H1 (cell line): ENCODE results near the gene NEB. TPM values are rescaled to one million over a fixed set of nuclear protein-coding genes. Genes with fewer than 3 reads are reported as not detected.

ENCODE experiments used
- CTCF ChIA-PET: fragments of 300-600 bp; sonication (Branson Sonifier 250); formaldehyde crosslinking; loops from one replicate; lab custom pipeline; 2021; ENCODE audit not compliant: partially characterized antibody; lab: Charles Lee
- POLR2A ChIA-PET: fragments of 300-600 bp; sonication (Branson Sonifier 250); formaldehyde crosslinking; loops from one replicate; lab custom pipeline; 2021; ENCODE audit warnings: inconsistent platforms; ENCODE audit not compliant: partially characterized antibody; lab: Charles Lee
- DNase-seq, 2 experiments: peaks; one replicate each; pipeline versions ENCODE4 v3.0.0 to v3.0.0-alpha.2; 2010 to 2022; ENCODE audit warnings: low spot score in 2 of 2, low read depth in 1 of 2, mixed read lengths in 1 of 2
- FAIRE-seq: peaks from 2 replicates; lab custom pipeline; 2011; peaks lifted over from hg19 to GRCh38; lab: Jason Lieb, UNC
- H2AFZ ChIP-seq: 2 replicates; pipeline ENCODE4 v1.8.1; 2012; ENCODE audit warnings: low read length, inconsistent platforms
- H2AK5ac ChIP-seq: 2 replicates; pipeline ENCODE4 v1.6.1; 2013; ENCODE audit warnings: low read depth, low read length
- H2BK120ac ChIP-seq: replicated peaks from 2 replicates; pipeline ENCODE3; 2013; ENCODE audit warnings: low read depth, low read length, inconsistent platforms
- H2BK12ac ChIP-seq: 2 replicates; pipeline ENCODE4 v1.6.1; 2013; ENCODE audit warnings: low read depth, low read length
- H2BK15ac ChIP-seq: 2 replicates; pipeline ENCODE4 v1.6.1; 2013; ENCODE audit warnings: low read length
- H2BK20ac ChIP-seq: 2 replicates; pipeline ENCODE4 v1.6.1; 2013; ENCODE audit warnings: low read length
- H2BK5ac ChIP-seq: 2 replicates; pipeline ENCODE4 v1.6.1; 2013; ENCODE audit warnings: low read depth, low read length
- H3K14ac ChIP-seq: 2 replicates; pipeline ENCODE4 v1.6.1; 2013; ENCODE audit warnings: inconsistent platforms; ENCODE audit not compliant: insufficient read length
- H3K18ac ChIP-seq: 2 replicates; pipeline ENCODE4 v1.6.1; 2013; ENCODE audit warnings: low read length; ENCODE audit errors: extremely low read depth
- H3K23ac ChIP-seq: 2 replicates; pipeline ENCODE4 v1.6.1; 2013; ENCODE audit warnings: inconsistent platforms; ENCODE audit not compliant: insufficient read length
- H3K23me2 ChIP-seq: 2 replicates; pipeline ENCODE4 v1.6.1; 2013; ENCODE audit warnings: low read depth, low read length
- H3K27ac ChIP-seq: 2 replicates; pipeline ENCODE4 v1.6.1; 2011; ENCODE audit warnings: low read depth, low read length, inconsistent platforms
- H3K27me3 ChIP-seq, 4 experiments: replicated peaks in 1 of 4; 1 replicate in 1 of 4; 2 replicates in 3 of 4; pipeline versions ENCODE4 v1.6.1 to v1.8.1; 2011 to 2013; ENCODE audit warnings: low read length in 3 of 4, mild to moderate bottlenecking in 3 of 4, inconsistent platforms in 2 of 4, mixed read lengths in 2 of 4, moderate library complexity in 1 of 4; ENCODE audit not compliant: control insufficient read depth in 3 of 4, insufficient read depth in 3 of 4; ENCODE audit errors: extremely low read depth in 1 of 4
- H3K36me3 ChIP-seq, 4 experiments: 2 replicates each; pipeline versions ENCODE4 v1.6.1 to v1.8.1; 2011 to 2013; ENCODE audit warnings: mild to moderate bottlenecking in 4 of 4, low read length in 3 of 4, moderate library complexity in 2 of 4, control low read depth in 1 of 4, inconsistent platforms in 1 of 4; ENCODE audit not compliant: insufficient read depth in 4 of 4, control insufficient read depth in 2 of 4
- H3K4ac ChIP-seq: replicated peaks from 2 replicates; pipeline ENCODE3; 2013; ENCODE audit warnings: low read length, low read depth, mixed read lengths, inconsistent platforms; ENCODE audit not compliant: insufficient read length
- H3K4me1 ChIP-seq, 4 experiments: replicated peaks in 1 of 4; 1 replicate in 1 of 4; 2 replicates in 3 of 4; pipeline versions ENCODE4 v1.6.1 to v1.8.1; 2011 to 2013; ENCODE audit warnings: low read length in 3 of 4, inconsistent platforms in 2 of 4, mixed read lengths in 1 of 4; ENCODE audit not compliant: insufficient read depth in 4 of 4, control insufficient read depth in 3 of 4
- H3K4me2 ChIP-seq, 2 experiments: 2 replicates each; pipeline versions ENCODE4 v1.6.1 to v1.8.1; 2011 to 2013; ENCODE audit warnings: low read depth in 2 of 2, low read length in 2 of 2, control low read depth in 1 of 2, inconsistent platforms in 1 of 2, mild to moderate bottlenecking in 1 of 2; ENCODE audit not compliant: insufficient read depth in 1 of 2
- H3K4me3 ChIP-seq, 4 experiments: fragments of 200-600, 300-600 bp in 1 of 4; sonication (generic), shearing (Covaris generic), sonication (Bioruptor Twin) in 1 of 4; 2 replicates each; pipeline versions ENCODE4 v1.5.1 to v1.8.1; 2011 to 2016; ENCODE audit warnings: low read length in 4 of 4, low read depth in 3 of 4, control low read depth in 2 of 4, inconsistent platforms in 2 of 4, mild to moderate bottlenecking in 2 of 4, mixed read lengths in 1 of 4, moderate library complexity in 1 of 4; ENCODE audit not compliant: insufficient read depth in 2 of 4; ENCODE audit errors: extremely low read depth in 1 of 4
- H3K56ac ChIP-seq: replicated peaks from 2 replicates; pipeline ENCODE3; 2013; ENCODE audit warnings: low read depth, mild to moderate bottlenecking, mixed read lengths, low read length, inconsistent platforms; ENCODE audit not compliant: insufficient read length
- H3K79me1 ChIP-seq: 2 replicates; pipeline ENCODE4 v1.6.1; 2013; ENCODE audit warnings: low read depth, low read length, control low read depth
- H3K79me2 ChIP-seq, 2 experiments: 2 replicates each; pipeline versions ENCODE4 v1.6.1 to v1.8.1; 2012 to 2013; ENCODE audit warnings: low read length in 2 of 2, mild to moderate bottlenecking in 2 of 2, inconsistent platforms in 1 of 2; ENCODE audit not compliant: insufficient read depth in 2 of 2, control insufficient read depth in 1 of 2
- H3K9ac ChIP-seq, 4 experiments: replicated peaks in 1 of 4; 1 replicate in 1 of 4; 2 replicates in 3 of 4; pipeline versions ENCODE4 v1.6.1 to v1.8.1; 2011 to 2013; ENCODE audit warnings: low read depth in 3 of 4, low read length in 3 of 4, control low read depth in 2 of 4, mild to moderate bottlenecking in 2 of 4, moderate library complexity in 2 of 4, inconsistent platforms in 1 of 4; ENCODE audit errors: extremely low read depth in 1 of 4
- H3K9me3 ChIP-seq, 2 experiments: 2 replicates each; pipeline versions ENCODE4 v1.6.1 to v1.8.1; 2012 to 2013; ENCODE audit warnings: mild to moderate bottlenecking in 2 of 2, moderate library complexity in 2 of 2, control low read depth in 1 of 2, inconsistent platforms in 1 of 2, low read depth in 1 of 2, low read length in 1 of 2, mixed read lengths in 1 of 2; ENCODE audit not compliant: insufficient read depth in 2 of 2
- H4K20me1 ChIP-seq, 2 experiments: replicated peaks in 1 of 2; 2 replicates each; pipeline versions ENCODE3 to v1.8.1; 2011 to 2013; ENCODE audit warnings: inconsistent platforms in 2 of 2, low read length in 2 of 2, mild to moderate bottlenecking in 1 of 2; ENCODE audit not compliant: insufficient read depth in 2 of 2, control insufficient read depth in 1 of 2
- H4K5ac ChIP-seq: 2 replicates; pipeline ENCODE4 v1.6.1; 2013; ENCODE audit warnings: low read length, low read depth, mixed read lengths, inconsistent platforms; ENCODE audit not compliant: insufficient read length
- H4K8ac ChIP-seq: 2 replicates; pipeline ENCODE4 v1.8.0; 2013; ENCODE audit warnings: mild to moderate bottlenecking, moderate library complexity, low read length, inconsistent platforms; ENCODE audit not compliant: insufficient read depth; ENCODE audit errors: extremely low read depth
- H4K91ac ChIP-seq: replicated peaks from 2 replicates; pipeline ENCODE3; 2013; ENCODE audit warnings: low read length, mixed read lengths, inconsistent platforms; ENCODE audit not compliant: insufficient read length
- CBX8 ChIP-seq: fragments of 300-800, 300-1000 bp; sonication (generic); IDR thresholded peaks from 2 replicates; pipeline ENCODE4 v1.7.1; 2016; ENCODE audit warnings: low read depth, low read length, borderline replicate concordance
- CHD2 ChIP-seq: IDR thresholded peaks from 2 replicates; pipeline ENCODE4 v1.6.1; 2012; ENCODE audit warnings: low read length, improper control_type of control experiment
- CREB1 ChIP-seq: IDR thresholded peaks from 2 replicates; pipeline ENCODE4 v1.6.1; 2012; ENCODE audit warnings: inconsistent platforms
- HDAC6 ChIP-seq: IDR thresholded peaks from one replicate; pipeline ENCODE4 v1.7.1; 2012; ENCODE audit warnings: low read depth, mild to moderate bottlenecking, inconsistent platforms, low read length, moderate library complexity
- JUN ChIP-seq: IDR thresholded peaks from 2 replicates; pipeline ENCODE4 v1.6.1; 2011; ENCODE audit warnings: low read depth, mild to moderate bottlenecking, improper control_type of control experiment, low read length
- RAD21 ChIP-seq, 2 experiments: IDR thresholded peaks in 1 of 2; conservative IDR thresholded peaks in 1 of 2; 2 replicates each; pipeline ENCODE4 v1.6.1; 2011; ENCODE audit warnings: low read depth in 2 of 2, low read length in 2 of 2, improper control_type of control experiment in 1 of 2, inconsistent platforms in 1 of 2, mild to moderate bottlenecking in 1 of 2, moderate library complexity in 1 of 2
- SP1 ChIP-seq: IDR thresholded peaks from 2 replicates; pipeline ENCODE4 v1.6.1; 2011; ENCODE audit warnings: low read depth, low read length
- SUZ12 ChIP-seq: fragments of 200-600 bp; sonication (generic); IDR thresholded peaks from 2 replicates; pipeline ENCODE4 v1.6.1; 2012; ENCODE audit warnings: mild to moderate bottlenecking, inconsistent platforms, low read length, moderate library complexity, mixed read lengths
- TEAD4 ChIP-seq: IDR thresholded peaks from 2 replicates; pipeline ENCODE4 v1.6.1; 2012; ENCODE audit warnings: low read depth, low read length, inconsistent platforms, mixed read lengths
- WGBS, 2 experiments: shearing (Covaris generic) in 1 of 2; methylation state at CpG; one replicate each; pipeline versions ENCODE4 v1.1.6 to v1.1.7; 2013 to 2015; ENCODE audit warnings: low lambda C conversion rate in 2 of 2, mixed read lengths in 2 of 2, inconsistent platforms in 1 of 2, low coverage in 1 of 2, missing lambda C conversion rate in 1 of 2; ENCODE audit not compliant: insufficient replicate concordance in 2 of 2, insufficient coverage in 1 of 2, insufficient read length in 1 of 2; ENCODE audit errors: extremely low coverage in 1 of 2, missing lambda C conversion rate in 1 of 2; 5-methylcytosine and 5-hydroxymethylcytosine counted together
- polyA plus RNA-seq, 7 experiments: library from polyadenylated mRNA; depleted of rRNA in 3 of 7; stranded (reverse) in 5 of 7; unstranded in 2 of 7; fragments of >200 nt in 5 of 7; fragments of 200-250 nt in 2 of 7; gene quantifications; 1 replicate in 5 of 7; 2 replicates in 1 of 7; 4 replicates in 1 of 7; pipeline versions ENCODE4 v1.2.1 to v1.2.3, GENCODE V29; 2011 to 2013; ENCODE audit warnings: missing spikeins in 2 of 7, mixed read lengths in 2 of 7
- total RNA-seq: library from RNA; stranded (reverse); fragmentation: NEBNext Ultra II Directional; extraction: Animal tissue kit (Norgen Biotek cat#: 25700); gene quantifications from 2 replicates; pipeline ENCODE4 v1.2.1, GENCODE V29; 2021
- TF ChIP-seq, protein P1 (sequence below): IDR thresholded peaks from 2 replicates; pipeline ENCODE4 v1.6.1; 2012; ENCODE audit warnings: inconsistent platforms
- TF ChIP-seq, protein P2 (sequence below), 3 experiments: IDR thresholded peaks; 1 replicate in 2 of 3; 2 replicates in 1 of 3; pipeline versions ENCODE4 v1.5.1 to v1.6.1; 2011; ENCODE audit warnings: low read length in 3 of 3, mild to moderate bottlenecking in 3 of 3, inconsistent platforms in 2 of 3, low read depth in 1 of 3, moderate library complexity in 1 of 3; ENCODE audit not compliant: insufficient read depth in 1 of 3; ENCODE audit errors: control extremely low read depth in 1 of 3

Gene NEB
- total and polyA plus RNA-seq, 2 of the 8 experiments (the other 6 are each of a cell fraction or from before 2014, with no cell fraction given) = 1.4 to 2.5 TPM

DNA sequence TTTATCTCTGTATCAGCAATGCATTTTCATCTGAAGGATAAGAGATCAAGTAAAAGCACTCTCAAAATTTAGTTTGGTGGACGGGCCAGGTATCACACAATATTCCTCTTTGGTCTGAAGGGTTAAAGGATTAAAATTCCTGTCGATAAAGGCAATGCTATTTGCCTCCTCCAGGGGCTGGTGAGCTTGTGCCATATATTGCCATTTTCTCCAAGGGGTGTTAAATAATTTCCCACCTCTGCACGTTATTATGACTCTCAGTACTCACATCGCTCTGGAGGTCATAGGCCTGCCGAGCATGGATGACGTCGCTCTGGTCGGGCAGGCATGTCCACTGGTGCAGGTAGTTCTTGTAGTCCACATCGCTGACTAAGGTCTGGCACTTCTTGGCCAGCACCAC is 94.2 kb downstream of the NEB start:
- POLR2A ChIA-PET = no interaction called here
- H3K4me1 ChIP-seq = no peaks in the 10 kb centered on the region
- no peak overlapping the region for H3K4me2 ChIP-seq
- H3K4ac ChIP-seq = no peak overlapping the region
- no peak overlapping the region for H3K56ac ChIP-seq
- no peaks in the 10 kb centered on the region for H3K27me3 ChIP-seq
- no peak overlapping the region for H3K27ac ChIP-seq
- no peaks in the 10 kb centered on the region; a peak in 2 of 8 replicates for H3K36me3 ChIP-seq
- no peaks in the 10 kb centered on the region for H4K20me1 ChIP-seq
- no peak overlapping the region for H2BK120ac ChIP-seq
- no peak overlapping the region for H3K9ac ChIP-seq
- FAIRE-seq = no peak
- H2BK15ac ChIP-seq = no peak overlapping the region
- DNase-seq = no peak
- no peak overlapping the region for H2BK5ac ChIP-seq
- no peaks in the 10 kb centered on the region for H3K79me1 ChIP-seq
- no peak overlapping the region for H3K14ac ChIP-seq
- CTCF ChIA-PET = interaction anchor here (0.6 to 1.8 kb wide), 7 partner anchors 9 to 256 kb away, joined by 3 to 11 read pairs (median 3); no protein-coding TSS in a partner anchor
- H2BK12ac ChIP-seq = no peak overlapping the region
- no peak overlapping the region for H4K5ac ChIP-seq
- WGBS, 2 experiments = 91% methylated on average over 9 of the region's 9 CpGs; no CpG with 5 or more reads in 1 of the 2 experiments
- H3K9me3 ChIP-seq = no peaks in the 10 kb centered on the region
- H4K91ac ChIP-seq = no peak overlapping the region
- no peak overlapping the region for H2AK5ac ChIP-seq
- H2BK20ac ChIP-seq = no peak overlapping the region
- H3K79me2 ChIP-seq = no peaks in the 10 kb centered on the region
- H4K8ac ChIP-seq = no peak overlapping the region
- no peaks in the 10 kb centered on the region for H3K23me2 ChIP-seq
- no peak overlapping the region for H3K18ac ChIP-seq
- no peak overlapping the region for H3K23ac ChIP-seq
- H3K4me3 ChIP-seq = no peak overlapping the region
- no peak overlapping the region for H2AFZ ChIP-seq
- TF ChIP-seq, protein P1, sequence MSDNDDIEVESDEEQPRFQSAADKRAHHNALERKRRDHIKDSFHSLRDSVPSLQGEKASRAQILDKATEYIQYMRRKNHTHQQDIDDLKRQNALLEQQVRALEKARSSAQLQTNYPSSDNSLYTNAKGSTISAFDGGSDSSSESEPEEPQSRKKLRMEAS = no peak
- TF ChIP-seq CBX8 (no peak), JUN (no peak), SUZ12 (no peak), SP1 (no peak), RAD21 (IDR thresholded peaks at IDR 0.05 in 1 of 2, conservative IDR thresholded peaks at IDR 0.05 in 1 of 2; ENCODE audit: low read depth in 2 of 2, low read length in 2 of 2) (peak; percentile 3 to 12; a peak in 1 of 4 replicates), HDAC6 (no peak), TEAD4 (no peak), CHD2 (no peak), CREB1 (no peak)
- TF ChIP-seq, protein P2, sequence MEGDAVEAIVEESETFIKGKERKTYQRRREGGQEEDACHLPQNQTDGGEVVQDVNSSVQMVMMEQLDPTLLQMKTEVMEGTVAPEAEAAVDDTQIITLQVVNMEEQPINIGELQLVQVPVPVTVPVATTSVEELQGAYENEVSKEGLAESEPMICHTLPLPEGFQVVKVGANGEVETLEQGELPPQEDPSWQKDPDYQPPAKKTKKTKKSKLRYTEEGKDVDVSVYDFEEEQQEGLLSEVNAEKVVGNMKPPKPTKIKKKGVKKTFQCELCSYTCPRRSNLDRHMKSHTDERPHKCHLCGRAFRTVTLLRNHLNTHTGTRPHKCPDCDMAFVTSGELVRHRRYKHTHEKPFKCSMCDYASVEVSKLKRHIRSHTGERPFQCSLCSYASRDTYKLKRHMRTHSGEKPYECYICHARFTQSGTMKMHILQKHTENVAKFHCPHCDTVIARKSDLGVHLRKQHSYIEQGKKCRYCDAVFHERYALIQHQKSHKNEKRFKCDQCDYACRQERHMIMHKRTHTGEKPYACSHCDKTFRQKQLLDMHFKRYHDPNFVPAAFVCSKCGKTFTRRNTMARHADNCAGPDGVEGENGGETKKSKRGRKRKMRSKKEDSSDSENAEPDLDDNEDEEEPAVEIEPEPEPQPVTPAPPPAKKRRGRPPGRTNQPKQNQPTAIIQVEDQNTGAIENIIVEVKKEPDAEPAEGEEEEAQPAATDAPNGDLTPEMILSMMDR (IDR thresholded peaks at IDR 0.05; ENCODE audit: control extremely low read depth in 1 of 3, insufficient read depth in 1 of 3, low read depth in 1 of 3, low read length in 3 of 3) = peak in 2 of 3 experiments; percentile 14 to 20; a peak in 2 of 4 replicates
